ENCODE results near the gene KLHL22.

DNA sequence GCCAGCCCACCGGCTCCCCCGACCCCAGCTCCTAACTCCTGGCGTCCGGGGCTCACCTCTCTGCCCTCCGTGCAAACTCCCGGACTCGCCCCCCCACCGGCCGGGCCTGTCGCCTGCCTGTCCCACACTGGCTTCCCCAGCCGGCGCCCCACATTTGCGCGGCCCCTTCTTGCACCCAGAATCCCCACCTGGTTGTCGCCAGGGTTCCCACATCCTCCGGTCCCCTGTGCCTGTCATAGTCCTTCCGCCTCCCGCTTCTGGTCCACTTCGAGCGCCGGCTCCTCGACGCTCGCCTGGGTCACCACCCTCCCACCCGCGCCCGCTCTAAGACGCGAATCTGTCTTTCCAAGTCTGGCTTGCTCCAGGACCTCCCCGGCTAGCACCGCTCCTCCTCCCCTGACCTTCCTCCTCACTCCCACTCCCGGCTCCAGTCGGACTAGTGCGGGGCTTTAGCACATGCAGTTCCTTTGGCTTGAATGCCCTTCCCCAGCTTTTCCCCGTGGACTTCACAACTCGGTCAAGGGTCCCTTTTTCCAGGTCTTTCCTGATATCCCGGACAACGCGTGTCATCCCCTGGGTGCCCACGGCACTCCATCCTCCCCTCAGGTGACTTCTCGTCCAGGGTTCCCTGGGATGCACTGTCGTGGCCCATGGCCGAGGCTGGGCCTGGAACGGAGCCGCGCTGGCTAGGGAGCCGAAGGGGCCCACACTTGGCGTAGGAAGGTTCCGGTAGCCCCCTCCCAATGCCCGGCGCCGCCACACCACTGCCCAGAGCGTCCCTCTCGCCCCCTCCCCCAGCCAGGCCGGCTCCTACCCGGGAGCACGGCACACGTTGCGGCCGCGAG is 58.6 kb downstream of the KLHL22 start:
- TF ChIP-seq, protein P1, sequence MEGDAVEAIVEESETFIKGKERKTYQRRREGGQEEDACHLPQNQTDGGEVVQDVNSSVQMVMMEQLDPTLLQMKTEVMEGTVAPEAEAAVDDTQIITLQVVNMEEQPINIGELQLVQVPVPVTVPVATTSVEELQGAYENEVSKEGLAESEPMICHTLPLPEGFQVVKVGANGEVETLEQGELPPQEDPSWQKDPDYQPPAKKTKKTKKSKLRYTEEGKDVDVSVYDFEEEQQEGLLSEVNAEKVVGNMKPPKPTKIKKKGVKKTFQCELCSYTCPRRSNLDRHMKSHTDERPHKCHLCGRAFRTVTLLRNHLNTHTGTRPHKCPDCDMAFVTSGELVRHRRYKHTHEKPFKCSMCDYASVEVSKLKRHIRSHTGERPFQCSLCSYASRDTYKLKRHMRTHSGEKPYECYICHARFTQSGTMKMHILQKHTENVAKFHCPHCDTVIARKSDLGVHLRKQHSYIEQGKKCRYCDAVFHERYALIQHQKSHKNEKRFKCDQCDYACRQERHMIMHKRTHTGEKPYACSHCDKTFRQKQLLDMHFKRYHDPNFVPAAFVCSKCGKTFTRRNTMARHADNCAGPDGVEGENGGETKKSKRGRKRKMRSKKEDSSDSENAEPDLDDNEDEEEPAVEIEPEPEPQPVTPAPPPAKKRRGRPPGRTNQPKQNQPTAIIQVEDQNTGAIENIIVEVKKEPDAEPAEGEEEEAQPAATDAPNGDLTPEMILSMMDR (IDR thresholded peaks at IDR 0.05) = no peak
- TF ChIP-seq POLR2A (IDR thresholded peaks at IDR 0.05) = no peak
- TF ChIP-seq POLR2AphosphoS5 (IDR thresholded peaks at IDR 0.05) = no peak
